BLaER1 (cell line): ENCODE measurements around the gene HPS6.

ENCODE experiments used
- H3K27ac ChIP-seq: shearing (Covaris generic); formaldehyde crosslinking; 2 replicates; pipeline ENCODE4 v1.8.1; 2022
- H3K27me3 ChIP-seq: shearing (Covaris generic); formaldehyde crosslinking; 2 replicates; pipeline ENCODE4 v1.8.1; 2022
- H3K36me3 ChIP-seq: shearing (Covaris generic); formaldehyde crosslinking; 2 replicates; pipeline ENCODE4 v1.8.1; 2022
- H3K4me1 ChIP-seq: shearing (Covaris generic); formaldehyde crosslinking; 2 replicates; pipeline ENCODE4 v1.8.1; 2022
- H3K4me2 ChIP-seq: shearing (Covaris generic); formaldehyde crosslinking; 2 replicates; pipeline ENCODE4 v1.8.1; 2022
- H3K4me3 ChIP-seq: shearing (Covaris generic); formaldehyde crosslinking; 2 replicates; pipeline ENCODE4 v1.8.1; 2022
- H3K9ac ChIP-seq: shearing (Covaris generic); formaldehyde crosslinking; 2 replicates; pipeline ENCODE4 v1.8.1; 2022
- H3K9me3 ChIP-seq: shearing (Covaris generic); formaldehyde crosslinking; 2 replicates; pipeline ENCODE4 v1.8.1; 2022
- H4K20me1 ChIP-seq: shearing (Covaris generic); formaldehyde crosslinking; 2 replicates; pipeline ENCODE4 v1.8.1; 2022
- Cebpa-rat ChIP-seq: shearing (Covaris generic); IDR thresholded peaks from 2 replicates; pipeline ENCODE4 v1.8.1; 2022

HPS6 gene

DNA sequence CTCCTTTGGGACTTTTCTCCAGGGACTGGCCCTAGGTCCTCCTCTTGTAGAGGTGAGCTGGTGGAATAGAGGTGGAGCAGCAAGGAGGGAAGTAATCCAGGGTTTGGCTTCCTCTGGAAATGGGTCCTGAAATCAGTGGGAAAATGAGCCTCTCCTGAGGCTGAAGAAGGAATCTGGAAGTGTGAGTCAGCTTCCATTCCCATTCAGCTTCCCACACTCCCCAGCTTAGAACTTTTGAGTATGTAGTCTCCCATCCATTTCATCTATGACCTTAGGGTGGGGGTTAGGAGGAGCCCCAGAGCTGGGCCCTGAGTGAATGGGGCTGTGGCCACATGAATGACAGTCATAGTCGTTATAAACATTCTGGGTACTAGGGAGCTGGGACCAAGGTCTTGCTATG lies 37.3 kb downstream of the HPS6 start:
- Histone ChIP-seq H3K36me3 (peaks cover 61% of the 10 kb centered on the region), H3K9ac (no peak overlapping the region), H3K4me1 (peaks cover 31% of the 10 kb centered on the region), H3K27me3 (no peaks in the 10 kb centered on the region), H4K20me1 (peaks cover 32% of the 10 kb centered on the region), H3K27ac (no peak overlapping the region), H3K4me3 (no peak overlapping the region), H3K9me3 (no peaks in the 10 kb centered on the region), H3K4me2 (no peak overlapping the region)
- TF ChIP-seq Cebpa-rat, result no peak

DNA sequence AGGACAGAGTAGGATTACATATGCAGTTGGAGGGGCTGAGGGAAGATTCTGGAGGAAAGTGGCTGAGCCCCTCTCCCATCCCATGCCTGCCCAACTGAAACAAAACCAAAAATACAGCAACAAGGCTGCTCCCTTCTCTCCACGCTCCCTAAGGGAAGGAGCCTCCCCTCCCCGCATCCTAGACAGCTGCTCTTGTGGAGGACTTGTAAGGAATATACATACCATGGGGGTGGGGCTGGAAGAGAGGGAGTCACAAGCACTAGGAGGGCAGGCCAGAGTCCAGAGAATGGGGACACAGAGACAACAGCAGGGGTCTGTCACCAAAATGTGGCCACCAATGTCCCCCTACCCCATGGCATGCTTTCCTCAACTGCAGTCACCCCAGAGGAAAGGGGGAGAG lies 41.8 kb downstream of the HPS6 start:
- Histone ChIP-seq H3K27me3 (no peaks in the 10 kb centered on the region), H3K9me3 (no peaks in the 10 kb centered on the region), H3K4me3 (no peak overlapping the region), H4K20me1 (peaks cover 77% of the 10 kb centered on the region), H3K4me2 (0 out of 2 replicates have a peak overlapping the region, but pooled peaks have one; percentile 52), H3K4me1 (peaks cover 58% of the 10 kb centered on the region), H3K36me3 (peaks cover 94% of the 10 kb centered on the region), H3K27ac (0 out of 2 replicates have a peak overlapping the region, but pooled peaks have one; percentile 18), H3K9ac (no peak overlapping the region)
- no peak for TF ChIP-seq Cebpa-rat

DNA sequence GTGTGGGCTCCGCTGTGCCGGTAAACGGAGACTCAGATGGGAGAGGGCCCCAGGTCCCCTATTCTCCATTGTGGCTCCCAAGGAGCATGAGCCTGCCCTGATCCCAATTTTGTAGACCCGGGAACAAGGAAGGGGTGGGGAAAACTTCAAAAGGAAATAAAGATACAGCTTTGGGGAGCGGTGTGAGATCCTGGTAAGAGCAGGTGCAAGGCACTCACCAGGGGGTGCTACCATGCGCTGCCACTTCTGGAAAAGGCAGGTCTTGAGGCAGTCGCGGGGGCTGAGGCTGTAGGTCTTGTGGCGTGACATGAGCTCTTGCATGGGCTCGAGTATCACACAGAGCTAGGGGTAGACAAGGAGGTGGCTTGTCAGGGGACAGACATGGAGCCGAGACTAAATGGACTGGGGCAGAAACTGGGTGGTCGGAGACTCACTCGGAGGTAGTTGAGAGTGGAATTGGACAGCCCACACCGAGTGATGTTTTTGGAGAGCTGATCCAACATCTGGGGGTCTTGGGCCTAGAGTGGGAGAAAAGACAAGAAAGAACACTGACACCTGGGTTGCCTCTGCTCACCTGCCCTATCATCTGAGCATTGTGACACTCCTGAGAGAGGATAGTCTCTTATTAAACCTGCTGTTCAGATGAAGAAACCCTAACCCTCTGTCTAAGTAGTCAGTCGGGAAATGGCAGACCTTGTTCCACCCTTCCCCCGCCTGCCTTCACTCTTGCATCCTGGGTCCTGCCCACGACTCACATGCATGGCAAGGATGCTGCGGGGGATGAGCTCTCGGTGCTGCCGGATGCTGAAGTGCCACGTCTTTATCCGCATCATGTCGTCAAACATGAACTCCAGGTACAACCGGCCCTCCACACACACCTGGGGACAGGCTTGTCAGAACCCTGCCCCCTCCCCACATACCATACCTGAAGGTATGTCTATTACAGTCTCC lies 44.3 kb downstream of the HPS6 start:
- H4K20me1 ChIP-seq, result peaks cover 99% of the 10 kb centered on the region
- H3K27me3 ChIP-seq, result no peaks in the 10 kb centered on the region
- H3K27ac ChIP-seq, result no peak overlapping the region
- H3K4me2 ChIP-seq, result 0 out of 2 replicates have a peak overlapping the region, but pooled peaks have one; percentile 52
- H3K36me3 ChIP-seq, result peaks cover 76% of the 10 kb centered on the region
- H3K4me1 ChIP-seq, result peaks cover 76% of the 10 kb centered on the region
- H3K9ac ChIP-seq, result no peak overlapping the region
- H3K9me3 ChIP-seq, result no peaks in the 10 kb centered on the region
- H3K4me3 ChIP-seq, result no peak overlapping the region
- no peak for TF ChIP-seq Cebpa-rat

DNA sequence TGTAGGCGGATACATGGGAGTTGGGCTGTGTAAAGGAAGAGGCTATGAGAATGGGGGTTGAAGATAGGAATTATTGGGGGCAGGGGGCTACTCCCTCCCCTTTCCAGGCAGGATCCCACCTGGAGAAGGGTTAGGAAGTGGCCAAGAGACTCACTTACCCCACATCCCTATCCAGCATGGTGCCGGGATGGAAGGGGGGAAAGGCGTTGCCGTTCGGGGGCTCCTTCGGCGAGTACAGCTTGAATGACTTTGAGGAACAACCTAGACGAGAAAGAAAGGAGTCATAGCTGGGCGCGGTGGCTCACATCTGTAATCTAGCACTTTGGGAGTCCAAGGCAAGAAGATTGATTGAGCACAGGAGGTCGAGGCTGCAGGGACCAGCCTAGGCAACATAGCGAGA lies 46.1 kb downstream of the HPS6 start:
- H4K20me1 ChIP-seq, result peaks cover 92% of the 10 kb centered on the region
- H3K4me2 ChIP-seq, result no peak overlapping the region
- peaks cover 71% of the 10 kb centered on the region for H3K4me1 ChIP-seq
- TF ChIP-seq Cebpa-rat, result no peak
- no peaks in the 10 kb centered on the region for H3K27me3 ChIP-seq
- no peak overlapping the region for H3K4me3 ChIP-seq
- no peak overlapping the region for H3K9ac ChIP-seq
- peaks cover 61% of the 10 kb centered on the region for H3K36me3 ChIP-seq
- H3K9me3 ChIP-seq, result no peaks in the 10 kb centered on the region
- no peak overlapping the region for H3K27ac ChIP-seq

DNA sequence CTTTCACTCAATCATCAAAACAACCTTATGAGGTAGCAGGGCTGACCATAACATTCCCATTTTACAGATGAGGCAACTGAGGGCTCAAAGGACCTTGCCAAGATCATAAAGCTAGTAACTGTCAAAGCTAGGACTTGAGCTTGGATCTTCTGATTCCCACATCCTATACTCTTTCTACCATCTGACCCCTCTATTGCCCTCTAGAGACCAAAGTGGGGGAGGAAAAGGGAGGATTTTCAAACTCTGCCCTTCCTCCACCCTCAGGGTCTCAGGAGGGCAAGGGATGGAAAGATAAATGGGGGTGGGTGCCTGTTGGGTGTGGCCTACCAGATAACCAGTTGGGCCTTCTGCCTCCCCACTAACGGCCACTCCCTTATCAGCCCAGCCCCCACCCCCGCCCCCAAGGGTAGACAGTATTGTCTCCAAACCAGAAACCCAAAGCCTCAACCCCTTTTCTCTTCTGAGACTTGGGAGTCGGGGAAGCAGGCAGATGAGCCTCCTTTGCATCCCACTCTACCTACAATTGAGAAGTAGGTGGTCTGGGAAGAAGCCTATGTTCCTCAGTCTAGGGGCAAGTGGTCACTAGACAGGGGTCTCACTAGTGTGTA lies 47.2 kb downstream of the HPS6 start:
- Histone ChIP-seq H3K4me1 (peaks cover 72% of the 10 kb centered on the region), H3K4me3 (peak overlapping the region; percentile 83), H3K9ac (peak overlapping the region; percentile 99; the same call in 1 of the 2 replicates), H3K4me2 (peak overlapping the region; percentile 99), H3K36me3 (peaks cover 50% of the 10 kb centered on the region), H3K9me3 (no peaks in the 10 kb centered on the region), H4K20me1 (peaks cover 91% of the 10 kb centered on the region), H3K27me3 (no peaks in the 10 kb centered on the region), H3K27ac (no peak overlapping the region; the same call in 1 of the 2 replicates)
- no peak for TF ChIP-seq Cebpa-rat

GRCh38 chr10:102113261-102113955 lies 48.3 kb downstream of the HPS6 start:
- peak overlapping the region; percentile 85 for H3K27ac ChIP-seq

DNA sequence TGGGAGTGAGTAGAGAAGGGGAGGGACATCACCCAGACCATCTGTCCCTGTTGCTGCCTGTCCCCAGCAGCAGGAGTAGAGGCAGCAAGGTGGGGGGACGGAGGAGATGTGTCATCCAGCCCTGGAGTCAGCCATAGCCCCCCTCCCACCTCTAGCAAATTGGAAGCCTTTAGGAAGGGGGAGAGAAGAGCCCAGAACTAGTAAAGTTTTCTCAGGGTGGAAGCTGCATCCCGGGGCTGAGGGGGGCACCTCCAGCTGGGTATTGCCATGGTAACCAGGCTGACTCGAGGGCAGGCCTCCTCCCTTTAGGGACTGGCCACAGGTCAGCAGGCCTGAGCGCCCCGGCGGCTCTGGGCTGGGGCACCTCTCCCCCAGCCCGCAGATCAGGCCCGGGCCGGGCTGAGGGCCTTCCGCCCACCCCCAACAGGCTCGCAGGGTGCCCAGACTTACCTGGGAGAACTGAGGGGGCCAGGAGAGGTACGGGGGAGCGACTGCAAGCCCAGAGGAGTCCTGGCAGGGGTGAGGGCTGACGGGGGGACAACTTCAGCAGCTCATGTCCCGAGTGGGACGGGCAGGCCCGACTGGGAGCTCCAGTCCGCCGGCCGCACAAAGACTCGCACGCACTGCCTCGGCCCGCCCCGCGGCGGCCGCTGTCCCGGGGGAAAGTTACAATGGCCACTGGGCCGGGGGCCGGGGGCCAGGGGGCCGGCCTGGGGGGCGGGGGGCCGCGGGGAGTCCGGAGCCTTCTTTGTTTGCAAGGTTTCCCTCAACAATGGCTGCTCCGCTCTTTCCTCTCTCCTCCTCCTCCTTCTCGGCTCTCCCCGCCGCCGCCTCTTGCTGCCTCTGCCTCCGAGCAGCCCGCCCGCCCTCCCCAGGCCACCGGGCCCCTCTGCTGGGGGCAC lies 49.1 kb downstream of the HPS6 start:
- no peaks in the 10 kb centered on the region for H3K9me3 ChIP-seq
- H3K27ac ChIP-seq, result peak overlapping the region; percentile 99
- peaks cover 31% of the 10 kb centered on the region for H3K36me3 ChIP-seq
- peaks cover 71% of the 10 kb centered on the region for H3K4me1 ChIP-seq
- peaks cover 74% of the 10 kb centered on the region for H4K20me1 ChIP-seq
- peak overlapping the region; percentile 83 for H3K4me3 ChIP-seq
- peak overlapping the region; percentile 99 for H3K9ac ChIP-seq
- H3K27me3 ChIP-seq, result no peaks in the 10 kb centered on the region
- no peak for TF ChIP-seq Cebpa-rat
- peak overlapping the region; percentile 99 for H3K4me2 ChIP-seq

More at GRCh38 chr10:102113261-102113955, 48.3 kb downstream of the HPS6 start:
- peaks cover 82% of the 10 kb centered on the region for H4K20me1 ChIP-seq
- peak overlapping the region; percentile 83 for H3K4me3 ChIP-seq
- peaks cover 72% of the 10 kb centered on the region for H3K4me1 ChIP-seq
- H3K36me3 ChIP-seq, result peaks cover 39% of the 10 kb centered on the region
- H3K27me3 ChIP-seq, result no peaks in the 10 kb centered on the region
- TF ChIP-seq Cebpa-rat, result no peak
- no peaks in the 10 kb centered on the region for H3K9me3 ChIP-seq
- H3K9ac ChIP-seq, result peak overlapping the region; percentile 99
- H3K4me2 ChIP-seq, result peak overlapping the region; percentile 99

GRCh38 chr10:102114861-102115618 lies 49.9 kb downstream of the HPS6 start:
- Histone ChIP-seq H3K9ac (peak overlapping the region; percentile 99), H3K4me2 (peak overlapping the region; percentile 98), H3K27ac (peak overlapping the region; percentile 99), H4K20me1 (peaks cover 65% of the 10 kb centered on the region), H3K36me3 (peaks cover 23% of the 10 kb centered on the region), H3K9me3 (no peaks in the 10 kb centered on the region), H3K4me1 (peaks cover 67% of the 10 kb centered on the region), H3K4me3 (peak overlapping the region; percentile 83), H3K27me3 (no peaks in the 10 kb centered on the region)
- TF ChIP-seq Cebpa-rat, result no peak
